G401 (cell line): ENCODE results near the gene FAM47C. TPM values are rescaled to one million over a fixed set of nuclear protein-coding genes. Genes with fewer than 3 reads are reported as not detected.
"Not testable (repeated sequence)": the region's sequence is repeated elsewhere in the genome, so short reads cannot be mapped to it uniquely, and the experiment has no call there.

Experiments
- DNase-seq: peaks from one replicate; pipeline ENCODE4 v3.0.0-alpha.2; 2015; ENCODE audit warnings: low spot score
- in situ Hi-C: cut with HindIII; loops from 2 replicates; pipeline ENCODE4 v1.10.0; 2016; ENCODE audit warnings: low sequenced_read_pairs, mixed read lengths
- total RNA-seq: library from RNA; depleted of rRNA; stranded (reverse); fragments of >200 nt; shearing (Covaris generic); gene quantifications from 2 replicates; pipeline ENCODE4 v1.2.3, GENCODE V29; 2014; rRNA removed

Gene FAM47C
- not detected in 2 replicates for total RNA-seq

GRCh38 chrX:37008182-37008581 is at the start of gene FAM47C:
FAM47C (plus strand) TSS chrX:37008366; CDS start chrX:37008411, 45 bp downstream.
- in situ Hi-C loops, DNase-seq: not testable (repeated sequence)

GRCh38 chrX:36961590-36961989 is 46.6 kb upstream of the FAM47C start:
- DNase-seq, result no peak

GRCh38 chrX:36963069-36963808 is 44.9 kb upstream of the FAM47C start:
- in situ Hi-C loops, result no loop called here
- DNase-seq, result no peak

More at GRCh38 chrX:36961590-36961989, 46.6 kb upstream of the FAM47C start:
- in situ Hi-C loops, result no loop called here

- no peak for DNase-seq
- in situ Hi-C loops, result no loop called here
Measured at GRCh38 chrX:36963852-36964251, 44.3 kb upstream of the FAM47C start.

GRCh38 chrX:36973575-36973974 is 34.6 kb upstream of the FAM47C start:
- in situ Hi-C loops, result no loop called here
- DNase-seq, result no peak

GRCh38 chrX:36974911-36975310 is 33.3 kb upstream of the FAM47C start:
- in situ Hi-C loops, result no loop called here
- no peak for DNase-seq

GRCh38 chrX:36978886-36979285 is 29.3 kb upstream of the FAM47C start:
- DNase-seq, result no peak
- in situ Hi-C loops, result no loop called here

- DNase-seq, result no peak
- in situ Hi-C loops, result no loop called here
Measured at GRCh38 chrX:36983831-36984230, 24.3 kb upstream of the FAM47C start.

- DNase-seq, in situ Hi-C loops: not testable (repeated sequence)
Measured at GRCh38 chrX:36985416-36986209, 22.6 kb upstream of the FAM47C start.

- DNase-seq, result no peak
- in situ Hi-C loops, result no loop called here
Measured at GRCh38 chrX:36986231-36986630, 21.9 kb upstream of the FAM47C start.

- DNase-seq, in situ Hi-C loops: not testable (repeated sequence)
Measured at GRCh38 chrX:36987212-36987611, 21.0 kb upstream of the FAM47C start.

GRCh38 chrX:37000140-37000539 is 8.0 kb upstream of the FAM47C start:
- no peak for DNase-seq
- in situ Hi-C loops, result no loop called here

GRCh38 chrX:37010496-37010895 is 2.3 kb downstream of the FAM47C start:
- in situ Hi-C loops, result no loop called here
- DNase-seq, result no peak

GRCh38 chrX:37034260-37034659 is 26.1 kb downstream of the FAM47C start:
- in situ Hi-C loops, DNase-seq: not testable (repeated sequence)

GRCh38 chrX:37036674-37037220 is 28.6 kb downstream of the FAM47C start:
- in situ Hi-C loops, DNase-seq: not testable (repeated sequence)

- in situ Hi-C loops, DNase-seq: not testable (repeated sequence)
Measured at GRCh38 chrX:37038814-37039213, 30.6 kb downstream of the FAM47C start.

GRCh38 chrX:37042956-37043885 is 35.1 kb downstream of the FAM47C start:
- DNase-seq, in situ Hi-C loops: not testable (repeated sequence)

GRCh38 chrX:37047776-37048175 is 39.6 kb downstream of the FAM47C start:
- in situ Hi-C loops, result no loop called here
- DNase-seq, result no peak

- in situ Hi-C loops, result not testable (repeated sequence)
Measured at GRCh38 chrX:37057572-37057971, 49.4 kb downstream of the FAM47C start.

More at GRCh38 chrX:37057572-37057971, 49.4 kb downstream of the FAM47C start:
- DNase-seq, result not testable (repeated sequence)
